GM12878 (cell line): Measurements from ENCODE around the gene PML. TPM values are rescaled to one million over a fixed set of nuclear protein-coding genes. Genes with fewer than 3 reads are reported as not detected.

Experiments used
- ATAC-seq: fragments of 200-7000 bp; cut with Tn5 transposase; 3 replicates; pipeline ENCODE4 v1.9.1; 2020; ENCODE audit warnings: mild to moderate bottlenecking, moderate library complexity
- BruUV-seq: library from RNA; stranded (reverse); fragments of 400-500 nt; replicated peaks from 2 replicates; lab custom pipeline; 2021; lab: Mats Ljungman, UMichigan
- CTCF ChIA-PET: fragments of 300-600 bp; sonication (Branson Sonifier 250); formaldehyde crosslinking; extraction: SDS; loops from one replicate; lab custom pipeline; 2021; ENCODE audit warnings: inconsistent platforms; lab: Yijun Ruan, JAX
- POLR2A ChIA-PET: fragments of 350-600 bp; formaldehyde crosslinking; extraction: SDS; loops from one replicate; lab custom pipeline; 2021; ENCODE audit warnings: inconsistent platforms; lab: Charles Lee
- RAD21 ChIA-PET: fragments of 300-600 bp; sonication (Branson Sonifier 250); formaldehyde crosslinking; loops from one replicate; lab custom pipeline; 2023; ENCODE audit warnings: antibody characterized with exemption; ENCODE audit not compliant: unreplicated experiment; lab: Charles Lee
- SMC1A ChIA-PET: fragments of 300-600 bp; sonication (Branson Sonifier 250); formaldehyde crosslinking; loops from one replicate; lab custom pipeline; 2023; ENCODE audit not compliant: unreplicated experiment, uncharacterized antibody; lab: Charles Lee
- DNase-seq: peaks from one replicate; pipeline ENCODE4 v3.0.0-alpha.2; 2011; ENCODE audit warnings: low read depth, low spot score
- FAIRE-seq: peaks from 3 replicates; lab custom pipeline; 2011; peaks lifted over from hg19 to GRCh38; lab: Jason Lieb, UNC
- H2AFZ ChIP-seq: 2 replicates; pipeline ENCODE4 v1.6.0; 2011; ENCODE audit warnings: low read depth, low read length, control low read depth; ENCODE audit not compliant: control insufficient read depth
- H3K27ac ChIP-seq: 2 replicates; pipeline ENCODE4 v1.5.1; 2011; ENCODE audit warnings: control low read depth; ENCODE audit not compliant: control insufficient read depth, insufficient read depth
- H3K27me3 ChIP-seq, 2 experiments: replicated peaks in 1 of 2; 2 replicates each; pipeline versions ENCODE4 v1.6.0 to v1.6.1; 2011; ENCODE audit warnings: low read length in 1 of 2; ENCODE audit not compliant: control insufficient read depth in 2 of 2, insufficient read depth in 2 of 2
- H3K36me3 ChIP-seq, 2 experiments: 2 replicates each; pipeline ENCODE4 v1.5.1; 2011; ENCODE audit warnings: low read length in 1 of 2; ENCODE audit not compliant: control insufficient read depth in 2 of 2, insufficient read depth in 2 of 2
- H3K4me1 ChIP-seq: 2 replicates; pipeline ENCODE4 v1.6.1; 2011; ENCODE audit warnings: mild to moderate bottlenecking, low read length, moderate library complexity, mixed read lengths; ENCODE audit not compliant: control insufficient read depth, insufficient read depth
- H3K4me2 ChIP-seq: 2 replicates; pipeline ENCODE4 v1.6.0; 2011; ENCODE audit warnings: control low read depth; ENCODE audit not compliant: control insufficient read depth, insufficient read depth
- H3K4me3 ChIP-seq: fragments of 200-600 bp; sonication (generic); 2 replicates; pipeline ENCODE4 v1.5.1; 2016
- H3K79me2 ChIP-seq: 2 replicates; pipeline ENCODE4 v1.6.0; 2011; ENCODE audit warnings: low read length; ENCODE audit not compliant: control insufficient read depth, insufficient read depth
- H3K9ac ChIP-seq: 2 replicates; pipeline ENCODE4 v1.8.0; 2011; ENCODE audit warnings: low read length, control low read depth, mixed read lengths; ENCODE audit not compliant: control insufficient read depth, insufficient read depth
- H3K9me3 ChIP-seq: replicated peaks from 3 replicates; pipeline ENCODE4 v1.5.1; 2011; ENCODE audit warnings: mild to moderate bottlenecking, low read length; ENCODE audit not compliant: control insufficient read depth, insufficient read depth
- H4K20me1 ChIP-seq: 2 replicates; pipeline ENCODE4 v1.6.0; 2011; ENCODE audit not compliant: control insufficient read depth, insufficient read depth
- ETV6 ChIP-seq, 2 experiments: fragments of 450-650 bp in 1 of 2; IDR thresholded peaks in 1 of 2; conservative IDR thresholded peaks in 1 of 2; 2 replicates each; pipeline ENCODE4 v1.6.1; 2014; ENCODE audit warnings: antibody characterized with exemption in 1 of 2, borderline replicate concordance in 1 of 2, low read depth in 1 of 2, mild to moderate bottlenecking in 1 of 2, moderate library complexity in 1 of 2
- GATAD2B ChIP-seq: fragments of 450-650 bp; conservative IDR thresholded peaks from 2 replicates; pipeline ENCODE4 v1.6.1; 2017; ENCODE audit warnings: low read depth, mild to moderate bottlenecking, moderate library complexity
- IKZF1 ChIP-seq: fragments of 450-650 bp; conservative IDR thresholded peaks from 2 replicates; pipeline ENCODE4 v1.6.1; 2017; ENCODE audit warnings: antibody characterized with exemption, mild to moderate bottlenecking
- JUND ChIP-seq: IDR thresholded peaks from 2 replicates; pipeline ENCODE4 v1.6.1; 2012; ENCODE audit warnings: low read depth, mild to moderate bottlenecking, low read length, improper control_type of control experiment, moderate library complexity
- NFIC ChIP-seq: IDR thresholded peaks from 2 replicates; pipeline ENCODE4 v1.6.1; 2012; ENCODE audit warnings: low read depth, mild to moderate bottlenecking, inconsistent platforms, low read length, moderate library complexity
- POU2F2 ChIP-seq: IDR thresholded peaks from 3 replicates; pipeline ENCODE4 v1.6.1; 2011; ENCODE audit warnings: low read depth, mild to moderate bottlenecking, low read length, borderline replicate concordance
- RBBP5 ChIP-seq: fragments of 200-600 bp; sonication (generic); conservative IDR thresholded peaks from 2 replicates; pipeline ENCODE4 v1.6.1; 2016
- SRF ChIP-seq, 2 experiments: IDR thresholded peaks; 2 replicates each; pipeline ENCODE4 v1.6.1; 2011; ENCODE audit warnings: low read depth in 2 of 2, low read length in 2 of 2, mild to moderate bottlenecking in 1 of 2, moderate library complexity in 1 of 2
- WGBS: methylation state at CpG from one replicate; pipeline ENCODE4 v1.1.6; 2016; ENCODE audit warnings: low lambda C conversion rate; ENCODE audit not compliant: insufficient replicate concordance, insufficient coverage; ENCODE audit errors: missing lambda C conversion rate; 5-methylcytosine and 5-hydroxymethylcytosine counted together
- in situ Hi-C: fragments of 300-500 bp; cut with MboI; formaldehyde crosslinking; loops from 9 replicates; pipeline ENCODE4 v1.14.3; 2018; ENCODE audit warnings: mixed read lengths
- intact Hi-C: fragments of 100-400 bp; cut with micrococcal nuclease; formaldehyde crosslinking; loops from one replicate; pipeline ENCODE4 v1.14.2; 2022; ENCODE audit not compliant: unreplicated experiment
- polyA plus RNA-seq, 11 experiments: library from polyadenylated mRNA; depleted of rRNA in 4 of 11; unstranded in 6 of 11; stranded (reverse) in 5 of 11; fragments of >200 nt; fragmentation: Nextera tagmentation in 4 of 11; fragmentation: Illumina TruSeq in 1 of 11; extraction: Ambion mirVana in 4 of 11; extraction: Trizol in 1 of 11; gene quantifications; 1 replicate in 1 of 11; 2 replicates in 10 of 11; pipeline versions ENCODE4 v1.2.1 to v1.2.3, GENCODE V29; 2011 to 2016; ENCODE audit warnings: inconsistent platforms in 2 of 11, missing spikeins in 2 of 11, low read depth in 1 of 11
- total RNA-seq, 4 experiments: library from RNA; depleted of rRNA in 3 of 4; stranded (reverse); fragments of >200 nt in 3 of 4; fragmentation: Illumina TruSeq in 1 of 4; extraction: Trizol in 1 of 4; gene quantifications; 2 replicates each; pipeline versions ENCODE4 v1.2.1 to v1.2.3, GENCODE V29; 2013 to 2021
- TF ChIP-seq, protein P1 (sequence below): fragments of 450-650 bp; IDR thresholded peaks from 2 replicates; pipeline ENCODE4 v1.6.1; 2017; ENCODE audit warnings: mild to moderate bottlenecking, moderate library complexity
- TF ChIP-seq, protein P2 (sequence below): fragments of 150-350 bp; IDR thresholded peaks from 2 replicates; pipeline ENCODE4 v1.6.1; 2016; ENCODE audit warnings: low read depth, low read length
- TF ChIP-seq, protein P3 (sequence below): fragments of 450-650 bp; conservative IDR thresholded peaks from 2 replicates; pipeline ENCODE4 v1.6.1; 2017; ENCODE audit warnings: mild to moderate bottlenecking, moderate library complexity

PML gene
- total and polyA plus RNA-seq, 10 of the 15 experiments (the other 5 are each of a cell fraction or from before 2014, with no cell fraction given), result 8.5 to 95.5 (median 30.8) TPM

DNA sequence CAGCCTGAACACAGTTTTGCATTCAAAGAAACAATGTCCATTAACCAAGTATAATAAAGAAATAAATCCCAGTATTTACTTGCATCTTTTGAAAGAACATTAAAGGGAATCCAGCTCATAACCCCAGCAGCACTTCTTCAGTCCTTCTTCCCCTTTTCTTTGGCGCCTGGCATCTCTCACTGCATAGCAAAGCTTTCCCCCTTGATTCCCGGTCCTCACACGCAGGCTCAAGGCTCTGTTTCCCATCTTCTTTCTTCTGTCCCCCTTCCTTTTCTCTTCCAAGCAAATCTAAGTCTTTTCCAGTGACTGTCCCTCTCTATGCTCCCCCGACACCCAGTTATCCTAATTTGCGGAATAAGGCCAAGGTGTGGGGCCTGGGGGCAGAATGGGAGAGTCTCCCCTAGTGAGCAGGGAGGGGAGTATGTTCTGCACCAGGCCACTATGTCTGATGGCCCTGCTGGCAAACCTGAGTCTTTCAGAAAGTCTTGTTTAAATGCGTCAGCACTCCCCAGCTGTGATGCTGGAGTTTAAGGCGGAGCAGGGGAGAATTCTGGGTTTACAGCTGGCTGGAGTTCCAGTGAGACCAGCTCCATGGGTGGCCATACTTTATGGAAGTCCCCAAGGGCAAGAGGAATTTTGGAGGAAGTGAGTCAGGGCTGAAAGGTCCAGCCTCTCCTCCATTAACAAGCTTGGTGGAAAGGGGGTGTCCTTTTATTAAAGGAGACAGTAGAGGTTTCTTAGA is 45.8 kb downstream of the PML start:
- no peak overlapping the region for H3K9ac ChIP-seq
- FAIRE-seq (no peak), ATAC-seq (no peak), DNase-seq (no peak)
- H3K4me3 ChIP-seq, result no peak overlapping the region
- peaks cover 9 to 17% of the 10 kb centered on the region in 2 experiments for H3K36me3 ChIP-seq
- WGBS, result 96% methylated on average over 7 of the region's 7 CpGs
- ChIA-PET POLR2A (interaction anchor here (0.5 to 1.1 kb wide), 2 partner anchors 15 to 341 kb away, joined by 3 read pairs; no protein-coding TSS in a partner anchor), CTCF (interaction anchor here (0.6 to 5.1 kb wide), 7 partner anchors 8 to 397 kb away, joined by 3 to 30 read pairs (median 8); no protein-coding TSS in a partner anchor), RAD21 (interaction anchor here (5.5 kb wide), 1 partner anchor 67 kb away, joined by 28 read pairs; no protein-coding TSS in a partner anchor), SMC1A (interaction anchor here (1.8 kb wide), 1 partner anchor 67 kb away, joined by 7 read pairs; no protein-coding TSS in a partner anchor)
- H3K4me2 ChIP-seq, result no peak overlapping the region
- no peaks in the 10 kb centered on the region for H3K9me3 ChIP-seq
- no peak overlapping the region for H2AFZ ChIP-seq
- intact Hi-C loops (no loop called here), in situ Hi-C loops (no loop called here)
- H3K4me1 ChIP-seq, result no peaks in the 10 kb centered on the region
- no TSS peak for BruUV-seq
- H3K79me2 ChIP-seq, result no peaks in the 10 kb centered on the region
- no peak overlapping the region for H3K27ac ChIP-seq
- no peaks in the 10 kb centered on the region for H4K20me1 ChIP-seq
- no peaks in the 10 kb centered on the region for H3K27me3 ChIP-seq
- TF ChIP-seq RBBP5 (no peak), NFIC (no peak), ETV6 (conservative IDR thresholded peaks at IDR 0.05 in 1 of 2, IDR thresholded peaks at IDR 0.05 in 1 of 2; ENCODE audit: borderline replicate concordance in 1 of 2, low read depth in 1 of 2) (no peak), GATAD2B (no peak), SRF (IDR thresholded peaks at IDR 0.05; ENCODE audit: low read depth in 2 of 2, low read length in 2 of 2) (no peak), IKZF1 (no peak), POU2F2 (no peak), JUND (no peak)
- TF ChIP-seq, protein P1, sequence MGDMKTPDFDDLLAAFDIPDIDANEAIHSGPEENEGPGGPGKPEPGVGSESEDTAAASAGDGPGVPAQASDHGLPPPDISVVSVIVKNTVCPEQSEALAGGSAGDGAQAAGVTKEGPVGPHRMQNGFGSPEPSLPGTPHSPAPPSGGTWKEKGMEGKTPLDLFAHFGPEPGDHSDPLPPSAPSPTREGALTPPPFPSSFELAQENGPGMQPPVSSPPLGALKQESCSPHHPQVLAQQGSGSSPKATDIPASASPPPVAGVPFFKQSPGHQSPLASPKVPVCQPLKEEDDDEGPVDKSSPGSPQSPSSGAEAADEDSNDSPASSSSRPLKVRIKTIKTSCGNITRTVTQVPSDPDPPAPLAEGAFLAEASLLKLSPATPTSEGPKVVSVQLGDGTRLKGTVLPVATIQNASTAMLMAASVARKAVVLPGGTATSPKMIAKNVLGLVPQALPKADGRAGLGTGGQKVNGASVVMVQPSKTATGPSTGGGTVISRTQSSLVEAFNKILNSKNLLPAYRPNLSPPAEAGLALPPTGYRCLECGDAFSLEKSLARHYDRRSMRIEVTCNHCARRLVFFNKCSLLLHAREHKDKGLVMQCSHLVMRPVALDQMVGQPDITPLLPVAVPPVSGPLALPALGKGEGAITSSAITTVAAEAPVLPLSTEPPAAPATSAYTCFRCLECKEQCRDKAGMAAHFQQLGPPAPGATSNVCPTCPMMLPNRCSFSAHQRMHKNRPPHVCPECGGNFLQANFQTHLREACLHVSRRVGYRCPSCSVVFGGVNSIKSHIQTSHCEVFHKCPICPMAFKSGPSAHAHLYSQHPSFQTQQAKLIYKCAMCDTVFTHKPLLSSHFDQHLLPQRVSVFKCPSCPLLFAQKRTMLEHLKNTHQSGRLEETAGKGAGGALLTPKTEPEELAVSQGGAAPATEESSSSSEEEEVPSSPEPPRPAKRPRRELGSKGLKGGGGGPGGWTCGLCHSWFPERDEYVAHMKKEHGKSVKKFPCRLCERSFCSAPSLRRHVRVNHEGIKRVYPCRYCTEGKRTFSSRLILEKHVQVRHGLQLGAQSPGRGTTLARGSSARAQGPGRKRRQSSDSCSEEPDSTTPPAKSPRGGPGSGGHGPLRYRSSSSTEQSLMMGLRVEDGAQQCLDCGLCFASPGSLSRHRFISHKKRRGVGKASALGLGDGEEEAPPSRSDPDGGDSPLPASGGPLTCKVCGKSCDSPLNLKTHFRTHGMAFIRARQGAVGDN, result no peak
- TF ChIP-seq, protein P2, sequence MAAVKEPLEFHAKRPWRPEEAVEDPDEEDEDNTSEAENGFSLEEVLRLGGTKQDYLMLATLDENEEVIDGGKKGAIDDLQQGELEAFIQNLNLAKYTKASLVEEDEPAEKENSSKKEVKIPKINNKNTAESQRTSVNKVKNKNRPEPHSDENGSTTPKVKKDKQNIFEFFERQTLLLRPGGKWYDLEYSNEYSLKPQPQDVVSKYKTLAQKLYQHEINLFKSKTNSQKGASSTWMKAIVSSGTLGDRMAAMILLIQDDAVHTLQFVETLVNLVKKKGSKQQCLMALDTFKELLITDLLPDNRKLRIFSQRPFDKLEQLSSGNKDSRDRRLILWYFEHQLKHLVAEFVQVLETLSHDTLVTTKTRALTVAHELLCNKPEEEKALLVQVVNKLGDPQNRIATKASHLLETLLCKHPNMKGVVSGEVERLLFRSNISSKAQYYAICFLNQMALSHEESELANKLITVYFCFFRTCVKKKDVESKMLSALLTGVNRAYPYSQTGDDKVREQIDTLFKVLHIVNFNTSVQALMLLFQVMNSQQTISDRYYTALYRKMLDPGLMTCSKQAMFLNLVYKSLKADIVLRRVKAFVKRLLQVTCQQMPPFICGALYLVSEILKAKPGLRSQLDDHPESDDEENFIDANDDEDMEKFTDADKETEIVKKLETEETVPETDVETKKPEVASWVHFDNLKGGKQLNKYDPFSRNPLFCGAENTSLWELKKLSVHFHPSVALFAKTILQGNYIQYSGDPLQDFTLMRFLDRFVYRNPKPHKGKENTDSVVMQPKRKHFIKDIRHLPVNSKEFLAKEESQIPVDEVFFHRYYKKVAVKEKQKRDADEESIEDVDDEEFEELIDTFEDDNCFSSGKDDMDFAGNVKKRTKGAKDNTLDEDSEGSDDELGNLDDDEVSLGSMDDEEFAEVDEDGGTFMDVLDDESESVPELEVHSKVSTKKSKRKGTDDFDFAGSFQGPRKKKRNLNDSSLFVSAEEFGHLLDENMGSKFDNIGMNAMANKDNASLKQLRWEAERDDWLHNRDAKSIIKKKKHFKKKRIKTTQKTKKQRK, result no peak
- TF ChIP-seq, protein P3, sequence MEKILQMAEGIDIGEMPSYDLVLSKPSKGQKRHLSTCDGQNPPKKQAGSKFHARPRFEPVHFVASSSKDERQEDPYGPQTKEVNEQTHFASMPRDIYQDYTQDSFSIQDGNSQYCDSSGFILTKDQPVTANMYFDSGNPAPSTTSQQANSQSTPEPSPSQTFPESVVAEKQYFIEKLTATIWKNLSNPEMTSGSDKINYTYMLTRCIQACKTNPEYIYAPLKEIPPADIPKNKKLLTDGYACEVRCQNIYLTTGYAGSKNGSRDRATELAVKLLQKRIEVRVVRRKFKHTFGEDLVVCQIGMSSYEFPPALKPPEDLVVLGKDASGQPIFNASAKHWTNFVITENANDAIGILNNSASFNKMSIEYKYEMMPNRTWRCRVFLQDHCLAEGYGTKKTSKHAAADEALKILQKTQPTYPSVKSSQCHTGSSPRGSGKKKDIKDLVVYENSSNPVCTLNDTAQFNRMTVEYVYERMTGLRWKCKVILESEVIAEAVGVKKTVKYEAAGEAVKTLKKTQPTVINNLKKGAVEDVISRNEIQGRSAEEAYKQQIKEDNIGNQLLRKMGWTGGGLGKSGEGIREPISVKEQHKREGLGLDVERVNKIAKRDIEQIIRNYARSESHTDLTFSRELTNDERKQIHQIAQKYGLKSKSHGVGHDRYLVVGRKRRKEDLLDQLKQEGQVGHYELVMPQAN, result no peak
